KOPT-K1 (cell line): ENCODE data around the gene CIC.
A peak's percentile ranks its signal among the peaks of the same experiment; 100 is the strongest.

ENCODE experiments used
- H3K27ac ChIP-seq: fragments of 200-600 bp; sonication (generic); 2 replicates; pipeline ENCODE4 v1.5.1; 2016; ENCODE audit warnings: antibody characterized with exemption, mild to moderate bottlenecking, low read depth, low read length; ENCODE audit not compliant: poor library complexity, severe bottlenecking
- H3K36me3 ChIP-seq: fragments of 200-600 bp; sonication (generic); 2 replicates; pipeline ENCODE4 v1.5.1; 2017; ENCODE audit warnings: antibody characterized with exemption, mild to moderate bottlenecking, low read length, moderate library complexity; ENCODE audit not compliant: insufficient read depth
- H3K9me3 ChIP-seq: fragments of 200-600 bp; sonication (generic); 2 replicates; pipeline ENCODE4 v1.5.1; 2017; ENCODE audit warnings: antibody characterized with exemption, low read length, mild to moderate bottlenecking; ENCODE audit not compliant: insufficient read depth, poor library complexity, severe bottlenecking

CIC gene

DNA sequence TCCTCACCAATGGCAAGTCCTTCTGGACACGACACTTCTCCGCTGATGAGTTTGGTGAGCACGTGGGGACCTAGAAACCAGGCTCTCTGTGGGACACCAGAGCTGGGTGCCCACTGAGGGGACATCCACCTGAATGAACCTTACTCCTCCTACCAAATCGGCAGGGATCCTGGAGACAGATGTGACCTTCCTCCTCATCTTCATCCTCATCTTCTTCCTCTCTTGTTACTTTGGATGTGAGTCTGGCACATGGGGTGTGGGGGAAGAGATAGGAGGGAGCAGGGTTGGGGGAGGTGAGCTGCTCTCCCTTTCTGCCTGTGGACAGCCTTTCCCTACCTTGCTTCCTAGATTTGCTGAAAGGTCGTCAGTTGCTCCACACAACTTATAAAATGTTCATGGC, 46.0 kb downstream of the CIC start:
- no peak overlapping the region for H3K27ac ChIP-seq
- no peaks in the 10 kb centered on the region for H3K9me3 ChIP-seq
- no peaks in the 10 kb centered on the region for H3K36me3 ChIP-seq

DNA sequence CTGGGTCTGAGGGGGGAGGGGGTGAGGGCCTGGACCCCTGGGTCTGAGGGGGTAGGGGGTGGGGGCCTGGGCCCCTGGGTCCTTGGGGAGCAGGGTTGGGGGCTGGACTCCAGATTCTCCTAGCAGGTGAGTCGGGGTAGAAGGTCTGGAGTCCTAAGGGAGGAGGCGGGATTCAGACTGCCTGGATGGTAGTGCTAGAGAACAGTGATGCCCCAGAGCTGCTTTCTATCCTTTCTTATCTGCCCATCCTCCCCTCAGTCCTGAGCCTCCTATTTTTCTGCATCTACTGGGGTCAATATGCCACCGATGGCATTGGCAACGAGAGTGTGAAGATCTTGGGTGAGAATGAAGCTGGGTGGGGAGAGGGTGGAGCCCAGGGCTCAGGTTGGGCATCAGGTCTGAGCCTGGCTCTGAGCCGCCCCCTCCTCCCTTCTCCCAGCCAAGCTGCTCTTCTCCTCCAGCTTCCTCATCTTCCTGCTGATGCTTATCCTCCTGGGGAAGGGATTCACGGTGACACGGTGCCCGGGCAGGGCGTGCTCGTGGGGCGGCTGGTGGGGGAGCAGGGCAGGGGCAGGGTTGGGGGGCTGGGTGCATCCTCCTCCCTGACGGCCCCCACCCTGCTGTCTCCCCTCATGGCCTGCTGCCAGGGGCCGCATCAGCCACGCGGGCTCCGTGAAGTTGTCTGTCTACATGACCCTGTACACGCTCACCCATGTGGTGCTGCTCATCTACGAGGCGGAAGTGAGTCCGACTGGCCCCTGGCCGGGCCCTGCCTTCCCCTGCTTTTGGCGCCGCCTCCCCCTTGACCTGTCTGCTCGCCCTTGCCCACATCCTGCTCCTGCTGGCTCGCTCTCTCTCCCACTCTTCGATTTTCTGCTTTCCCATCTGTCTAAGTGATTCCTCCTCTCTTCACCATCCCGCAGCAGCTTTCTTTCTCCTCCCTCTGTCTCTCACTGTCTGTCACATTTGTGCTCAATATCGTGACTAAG, 47.5 kb downstream of the CIC start:
- Histone ChIP-seq H3K27ac (no peak overlapping the region), H3K9me3 (no peaks in the 10 kb centered on the region)

DNA sequence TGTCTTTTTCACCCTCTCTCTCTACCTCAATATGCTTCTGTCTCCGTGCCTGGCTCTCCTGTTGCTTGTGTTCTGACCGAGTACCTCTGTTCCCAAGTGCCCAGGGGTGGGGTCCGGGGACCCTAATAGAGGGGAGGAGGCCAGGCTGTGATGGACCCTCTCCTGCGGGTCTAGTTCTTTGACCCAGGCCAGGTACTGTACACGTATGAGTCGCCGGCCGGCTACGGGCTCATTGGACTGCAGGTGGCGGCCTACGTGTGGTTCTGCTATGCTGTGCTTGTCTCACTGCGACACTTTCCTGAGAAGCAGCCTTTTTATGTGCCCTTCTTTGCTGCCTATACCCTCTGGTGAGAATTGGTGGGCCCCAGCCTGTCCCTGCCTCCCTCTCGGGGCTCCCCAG, 48.5 kb downstream of the CIC start:
- no peaks in the 10 kb centered on the region for H3K9me3 ChIP-seq
- no peaks in the 10 kb centered on the region for H3K36me3 ChIP-seq
- H3K27ac ChIP-seq: no peak overlapping the region

More for the DNA sequence above, 47.5 kb downstream of the CIC start:
- no peaks in the 10 kb centered on the region for H3K36me3 ChIP-seq

DNA sequence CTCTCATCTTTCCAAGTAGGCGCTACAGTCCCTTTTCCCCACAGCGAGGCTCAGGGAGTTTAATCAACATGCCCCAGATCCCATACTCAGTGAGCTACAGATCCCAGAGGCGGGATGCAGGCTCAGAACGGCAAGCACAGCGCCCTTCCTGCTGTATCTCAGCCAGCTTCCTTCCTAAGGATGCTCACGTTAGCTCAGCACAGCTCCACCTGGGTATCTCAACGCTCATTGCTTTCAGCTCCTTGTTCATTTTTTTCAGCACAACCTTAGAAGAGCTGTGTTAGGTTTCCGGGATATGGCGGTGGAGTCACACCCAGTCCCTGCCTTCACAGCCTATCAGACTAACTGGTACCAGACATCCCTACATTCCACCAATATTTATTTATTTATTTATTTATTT, 53.3 kb downstream of the CIC start:
- Histone ChIP-seq H3K27ac (no peak overlapping the region), H3K9me3 (no peaks in the 10 kb centered on the region), H3K36me3 (no peaks in the 10 kb centered on the region)

DNA sequence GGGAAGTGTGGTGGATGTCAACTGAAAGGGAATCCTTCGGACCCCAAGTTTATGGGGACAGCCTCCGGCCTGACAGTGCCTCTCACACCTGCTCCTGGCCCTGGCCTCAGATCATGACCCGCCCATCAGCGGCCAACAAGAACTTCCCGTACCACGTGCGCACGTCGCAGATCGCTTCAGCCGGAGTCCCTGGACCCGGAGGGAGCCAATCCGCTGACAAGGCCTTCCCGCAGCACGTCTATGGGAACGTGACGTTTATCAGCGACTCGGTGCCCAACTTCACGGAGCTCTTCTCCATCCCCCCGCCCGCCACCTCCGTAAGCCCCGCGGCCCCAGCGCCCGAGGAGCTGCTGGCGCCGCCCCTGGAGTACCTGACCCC, 54.4 kb downstream of the CIC start:
- Histone ChIP-seq H3K9me3 (no peaks in the 10 kb centered on the region), H3K36me3 (no peaks in the 10 kb centered on the region), H3K27ac (no peak overlapping the region)

DNA sequence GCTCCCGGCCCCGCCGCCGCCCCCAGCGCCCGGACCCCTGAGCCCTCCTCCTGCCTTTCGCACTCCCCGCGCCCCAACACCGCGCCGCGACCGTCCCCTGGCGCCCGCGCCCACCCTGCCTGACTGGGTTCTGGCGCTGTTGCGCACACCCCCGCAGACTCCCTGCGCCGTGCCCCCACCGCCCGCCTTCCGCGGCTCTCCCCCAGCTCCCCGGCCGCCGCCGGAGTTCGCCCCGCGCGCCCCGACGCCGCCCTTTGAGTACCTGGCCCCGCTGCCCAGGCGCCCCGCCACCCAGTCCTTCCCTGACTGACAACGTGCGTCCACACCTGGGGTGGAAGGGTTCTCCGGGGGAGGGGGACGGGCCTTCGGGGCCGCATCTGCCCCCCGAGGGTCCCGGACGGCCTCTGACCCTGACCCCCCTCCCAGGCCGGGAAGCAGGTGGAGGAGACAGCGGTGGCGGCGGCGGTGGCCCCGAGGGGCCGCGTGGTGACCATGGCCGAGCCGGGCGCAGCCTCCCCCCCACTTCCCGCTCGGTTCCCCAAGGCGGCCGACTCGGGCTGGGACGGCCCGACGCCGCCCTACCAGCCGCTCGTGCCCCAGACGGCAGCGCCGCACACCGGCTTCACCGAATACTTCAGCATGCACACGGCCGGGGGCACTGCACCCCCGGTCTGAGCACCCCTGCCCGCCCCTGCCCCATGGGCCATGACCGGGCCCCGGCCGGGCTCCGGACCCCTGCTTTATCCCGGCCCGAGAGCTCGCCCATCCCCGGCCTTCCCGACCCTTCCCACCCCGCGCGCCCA, 55.0 kb downstream of the CIC start:
- Histone ChIP-seq H3K27ac (no peak overlapping the region), H3K36me3 (no peaks in the 10 kb centered on the region), H3K9me3 (no peaks in the 10 kb centered on the region)

DNA sequence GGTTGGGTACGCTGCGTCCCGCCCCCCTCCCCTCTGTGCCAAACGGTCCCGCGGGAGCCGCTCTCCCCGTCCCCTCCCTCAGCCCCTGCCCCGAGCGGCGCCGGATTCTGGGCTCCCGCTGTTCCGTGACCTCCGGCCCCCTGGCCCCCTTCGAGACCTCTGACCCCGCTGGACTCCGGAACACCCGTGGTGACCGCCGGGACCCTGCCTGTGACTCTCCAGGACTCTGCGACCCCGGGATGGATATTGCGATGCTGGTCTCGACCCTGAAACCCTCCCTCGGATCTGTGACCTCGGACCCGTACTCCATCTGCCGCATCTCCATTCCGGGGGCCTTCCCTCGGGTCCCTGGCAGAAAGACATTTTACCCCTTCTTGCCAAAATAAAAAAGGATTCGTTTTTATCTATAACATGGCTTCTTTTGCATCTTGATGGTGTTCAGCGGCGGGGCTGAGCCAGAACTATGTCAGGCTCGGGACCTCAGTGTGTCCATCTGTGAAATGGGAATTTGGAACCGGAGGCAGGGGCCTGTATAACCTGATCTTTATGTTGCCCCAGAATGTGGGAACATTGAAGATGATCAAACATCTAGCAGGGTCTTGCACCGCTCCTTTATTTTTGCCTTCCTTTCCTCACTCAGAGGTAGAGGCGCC, 55.7 kb downstream of the CIC start:
- H3K27ac ChIP-seq: peak overlapping the region; percentile 75
- no peaks in the 10 kb centered on the region for H3K9me3 ChIP-seq
- H3K36me3 ChIP-seq: no peaks in the 10 kb centered on the region

DNA sequence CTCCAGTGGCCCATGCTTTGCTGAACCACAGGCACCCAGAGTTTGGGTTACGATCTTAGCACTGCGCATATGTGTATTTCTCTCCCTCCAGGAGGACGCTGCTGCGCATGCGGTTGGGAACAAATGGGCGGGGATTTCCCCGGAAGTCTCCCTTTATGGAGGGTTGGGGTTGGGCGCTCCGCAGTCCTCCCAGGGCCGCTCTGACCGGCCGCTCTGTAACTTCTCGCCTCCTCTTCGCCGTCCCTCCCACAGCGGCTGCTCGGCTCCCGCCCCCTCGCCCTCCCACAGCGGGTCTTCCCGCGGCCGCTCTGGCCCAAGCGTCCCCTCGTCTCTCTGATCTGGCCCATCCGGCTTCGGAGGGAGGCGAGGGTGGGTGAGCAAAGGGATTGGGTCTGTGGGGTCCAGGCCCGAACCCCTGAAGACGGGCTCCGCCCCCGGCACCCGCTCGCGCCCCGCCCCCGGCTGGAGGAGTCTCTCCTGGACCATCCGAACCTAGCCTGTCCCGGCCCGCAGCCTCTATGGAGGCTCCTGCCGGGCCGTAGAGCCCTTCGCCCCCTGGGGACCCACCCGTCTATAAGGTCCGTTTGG, 56.4 kb downstream of the CIC start, which contains the start of gene MEGF8:
TSS of gene MEGF8 (plus strand) at position 328 of the 588 bp plus-strand sequence. CDS start 609 bp downstream, outside the sequence.
- Histone ChIP-seq H3K36me3 (no peaks in the 10 kb centered on the region), H3K27ac (peak within 1 kb of the TSS; percentile 75), H3K9me3 (no peaks in the 10 kb centered on the region)

DNA sequence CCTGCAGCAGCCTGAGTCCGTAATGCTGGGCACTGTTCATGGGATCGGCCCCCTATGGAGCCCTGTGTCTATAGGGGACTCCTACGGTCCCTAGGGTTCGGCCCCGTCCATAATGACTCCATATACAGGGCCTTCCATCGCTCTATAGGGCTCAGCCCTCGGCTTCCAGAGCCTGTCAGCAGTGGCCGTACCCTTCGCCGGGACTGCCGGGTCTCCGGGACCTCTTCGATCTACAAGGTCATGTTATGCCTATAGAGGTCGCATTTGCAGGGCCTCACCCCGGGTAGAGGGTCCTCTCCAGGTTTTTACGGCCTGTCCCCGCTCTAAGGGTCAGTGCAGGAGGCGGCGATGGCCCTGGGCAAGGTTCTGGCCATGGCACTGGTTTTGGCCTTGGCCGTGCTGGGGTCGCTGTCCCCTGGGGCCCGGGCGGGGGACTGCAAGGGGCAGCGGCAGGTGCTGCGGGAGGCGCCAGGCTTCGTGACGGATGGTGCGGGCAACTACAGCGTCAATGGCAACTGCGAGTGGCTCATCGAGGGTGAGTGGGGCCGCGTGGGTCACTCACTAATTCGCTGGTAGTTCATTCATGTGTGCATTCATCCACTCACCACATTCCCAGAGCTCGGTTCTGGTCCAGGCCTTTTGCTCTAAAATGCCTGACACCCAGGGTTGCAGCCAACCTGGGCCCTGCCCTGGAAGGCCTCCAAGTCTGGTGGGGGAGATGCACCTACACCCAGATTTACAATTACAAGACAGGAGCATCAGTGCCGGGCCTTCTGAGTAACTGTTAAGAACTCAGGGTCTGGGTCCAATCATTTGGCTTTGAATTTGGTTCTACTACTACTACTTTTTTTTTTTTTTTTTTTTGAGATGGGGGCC, 57.1 kb downstream of the CIC start:
- H3K27ac ChIP-seq: peak overlapping the region; percentile 75
- H3K36me3 ChIP-seq: no peaks in the 10 kb centered on the region
- no peaks in the 10 kb centered on the region for H3K9me3 ChIP-seq

DNA sequence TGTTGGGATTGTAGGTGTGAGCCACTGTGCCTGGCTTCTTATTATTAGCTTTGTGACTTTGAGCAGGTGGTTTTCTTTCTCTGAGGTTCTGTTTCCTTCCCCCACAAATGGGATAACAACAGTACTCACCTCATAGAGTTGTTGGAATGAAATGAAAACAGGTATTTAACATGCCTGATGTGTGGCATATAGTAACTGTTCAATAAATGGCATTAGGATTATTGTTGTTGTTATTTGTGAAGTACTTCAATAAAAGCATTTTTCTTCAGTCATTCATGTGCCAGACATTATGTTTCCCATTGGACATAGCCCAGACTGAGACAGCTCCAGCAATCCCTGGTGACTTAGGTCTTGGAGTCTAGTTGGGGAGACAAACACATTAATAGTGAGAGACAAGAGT, 57.9 kb downstream of the CIC start:
- no peak overlapping the region for H3K27ac ChIP-seq
- no peaks in the 10 kb centered on the region for H3K36me3 ChIP-seq
- no peaks in the 10 kb centered on the region for H3K9me3 ChIP-seq

DNA sequence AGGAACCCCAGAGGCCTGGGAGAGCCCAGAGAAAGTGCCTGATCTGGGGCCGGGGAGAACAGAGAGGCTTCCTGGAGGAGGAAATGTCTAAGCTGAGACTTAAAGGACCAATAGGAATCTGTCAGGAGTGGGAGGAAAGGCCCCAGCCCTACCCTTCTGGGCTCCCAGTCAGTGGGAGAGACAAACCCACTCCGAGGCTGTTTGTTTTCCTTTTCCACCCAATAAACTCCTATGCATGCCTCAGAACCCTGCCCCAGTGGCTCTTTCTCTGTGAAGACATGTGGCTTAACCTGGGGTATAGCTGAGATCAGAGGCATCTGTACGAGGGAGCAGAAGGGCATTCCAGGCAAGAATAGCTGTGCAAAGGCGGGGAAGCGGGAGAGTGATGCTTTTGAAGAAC, 58.3 kb downstream of the CIC start:
- Histone ChIP-seq H3K36me3 (no peaks in the 10 kb centered on the region), H3K9me3 (no peaks in the 10 kb centered on the region), H3K27ac (no peak overlapping the region)

DNA sequence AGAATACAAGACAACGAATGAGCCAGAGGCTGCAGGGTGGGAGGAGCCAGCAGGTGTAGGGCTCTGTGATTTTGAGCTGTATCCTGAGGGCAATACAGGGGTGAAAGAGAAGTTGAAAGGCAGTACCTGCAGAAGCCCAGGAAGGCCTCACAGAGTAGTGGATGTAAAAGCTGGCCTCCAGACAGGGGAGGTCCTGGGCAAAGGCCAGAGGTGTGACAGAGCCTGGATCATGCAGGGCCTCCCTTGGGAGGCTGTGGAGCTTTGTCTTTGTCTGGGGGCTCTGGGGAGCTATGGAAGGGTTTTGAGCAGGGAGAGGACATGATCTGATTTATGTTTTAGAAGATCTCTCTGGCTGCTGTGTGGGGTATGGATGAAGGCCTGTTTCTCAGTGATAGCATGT, 59.1 kb downstream of the CIC start:
- H3K27ac ChIP-seq: no peak overlapping the region
- H3K9me3 ChIP-seq: no peaks in the 10 kb centered on the region
- H3K36me3 ChIP-seq: no peaks in the 10 kb centered on the region

DNA sequence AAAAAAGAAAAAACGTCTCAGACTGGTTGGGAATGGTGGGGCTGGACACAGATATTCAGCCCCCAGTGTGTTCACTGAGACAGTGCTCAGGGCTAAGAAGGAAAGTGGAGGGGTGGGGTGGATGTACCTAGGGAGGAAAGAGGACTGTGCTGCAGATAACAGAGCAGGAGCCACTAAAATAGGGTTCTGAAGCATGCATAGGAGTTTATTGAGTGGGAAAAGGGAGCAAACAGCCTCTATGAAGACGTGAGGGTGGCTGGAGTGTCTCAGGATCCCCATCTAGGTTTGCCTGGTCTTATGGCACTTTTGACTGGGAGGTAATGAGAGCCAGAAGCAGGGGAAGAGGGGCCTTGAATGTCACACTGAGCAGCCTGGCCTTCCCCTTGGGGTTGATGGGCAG, 59.8 kb downstream of the CIC start:
- Histone ChIP-seq H3K36me3 (no peaks in the 10 kb centered on the region), H3K27ac (no peak overlapping the region), H3K9me3 (no peaks in the 10 kb centered on the region)

DNA sequence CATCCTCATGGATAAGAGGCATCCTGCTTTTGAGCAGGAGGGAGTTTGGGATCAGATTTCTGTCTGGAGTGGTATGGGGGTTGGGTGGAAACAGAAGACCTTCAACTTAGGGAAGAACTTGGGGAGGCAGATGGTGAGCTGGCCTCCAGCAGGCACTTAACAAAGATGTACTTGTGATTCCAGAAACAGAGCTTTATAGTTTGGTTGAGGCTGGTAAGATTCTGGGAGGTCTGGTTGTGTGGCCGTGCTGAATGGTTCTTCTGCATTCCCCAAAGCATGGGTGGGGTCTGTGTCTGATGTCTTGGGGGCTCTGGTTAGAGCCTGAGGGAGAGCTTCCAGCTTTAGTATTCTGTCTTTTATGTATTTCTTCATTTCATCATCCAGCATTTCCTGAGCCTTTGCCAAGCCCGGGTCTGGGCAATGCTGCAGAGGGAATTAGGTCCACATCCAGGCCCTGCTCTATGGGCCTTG, 61.2 kb downstream of the CIC start:
- no peak overlapping the region for H3K27ac ChIP-seq
- H3K9me3 ChIP-seq: no peaks in the 10 kb centered on the region
- H3K36me3 ChIP-seq: no peaks in the 10 kb centered on the region
